Prostate gland (tissue), 2 donors: Measurements from ENCODE around the gene ZNF222.

Experiments used
- POLR2A ChIP-seq: fragments of 450-650 bp; IDR thresholded peaks from one replicate; pipeline ENCODE4 v1.6.1; 2016; ENCODE audit warnings: antibody characterized with exemption, mild to moderate bottlenecking
- POLR2AphosphoS5 ChIP-seq: sonication (generic); formaldehyde crosslinking; IDR thresholded peaks from one replicate; pipeline ENCODE4 v1.6.1; 2017; ENCODE audit warnings: antibody characterized with exemption
- TF ChIP-seq, protein P1 (sequence below), 4 experiments: fragments of 200-600 bp in 2 of 4; fragments of 450-650 bp in 2 of 4; sonication (generic) in 2 of 4; IDR thresholded peaks; 1 replicate in 3 of 4; 2 replicates in 1 of 4; pipeline ENCODE4 v1.5.1; 2016 to 2019; ENCODE audit warnings: antibody characterized with exemption in 4 of 4, mild to moderate bottlenecking in 2 of 4, moderate library complexity in 2 of 4

DNA sequence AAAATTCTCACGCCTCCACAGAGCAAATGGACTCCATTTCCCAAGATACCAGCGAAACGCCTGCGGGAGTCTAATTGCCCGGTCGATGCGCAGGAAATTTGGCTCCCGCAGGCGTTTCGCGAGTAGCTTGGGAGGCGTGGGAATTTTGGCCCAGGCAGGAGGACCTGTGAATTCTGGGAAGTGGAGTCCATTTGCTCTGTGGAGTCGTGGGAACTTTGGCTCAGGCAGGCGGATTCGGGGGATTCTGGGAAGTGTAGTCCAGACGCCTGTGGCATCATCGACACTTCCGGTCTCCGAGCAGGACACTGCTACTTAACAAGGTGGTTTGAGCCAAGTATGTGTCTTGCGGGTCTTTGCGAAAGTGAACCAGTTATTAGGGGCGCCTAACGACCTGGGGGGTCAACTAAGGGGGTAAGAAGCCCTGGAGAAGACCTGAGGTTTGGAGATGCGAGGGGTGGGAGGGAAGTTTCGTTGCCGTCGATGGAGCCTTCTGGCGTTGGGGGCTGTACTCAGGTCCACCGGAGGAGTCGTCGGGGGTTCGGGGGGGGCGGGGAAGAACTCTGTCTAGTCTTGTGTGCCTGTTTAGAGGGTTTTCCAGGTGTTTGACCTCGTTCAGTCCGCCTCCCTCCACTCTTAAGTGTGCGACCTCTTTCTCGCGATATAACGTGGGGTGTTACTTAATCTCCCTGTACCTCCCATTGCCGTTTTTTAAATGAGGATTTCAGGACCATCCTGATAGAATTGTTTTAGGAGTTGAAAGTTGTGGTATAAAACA lies 41.1 kb upstream of the ZNF222 start, which contains the start of gene ZNF155:
- TF ChIP-seq, protein P1, sequence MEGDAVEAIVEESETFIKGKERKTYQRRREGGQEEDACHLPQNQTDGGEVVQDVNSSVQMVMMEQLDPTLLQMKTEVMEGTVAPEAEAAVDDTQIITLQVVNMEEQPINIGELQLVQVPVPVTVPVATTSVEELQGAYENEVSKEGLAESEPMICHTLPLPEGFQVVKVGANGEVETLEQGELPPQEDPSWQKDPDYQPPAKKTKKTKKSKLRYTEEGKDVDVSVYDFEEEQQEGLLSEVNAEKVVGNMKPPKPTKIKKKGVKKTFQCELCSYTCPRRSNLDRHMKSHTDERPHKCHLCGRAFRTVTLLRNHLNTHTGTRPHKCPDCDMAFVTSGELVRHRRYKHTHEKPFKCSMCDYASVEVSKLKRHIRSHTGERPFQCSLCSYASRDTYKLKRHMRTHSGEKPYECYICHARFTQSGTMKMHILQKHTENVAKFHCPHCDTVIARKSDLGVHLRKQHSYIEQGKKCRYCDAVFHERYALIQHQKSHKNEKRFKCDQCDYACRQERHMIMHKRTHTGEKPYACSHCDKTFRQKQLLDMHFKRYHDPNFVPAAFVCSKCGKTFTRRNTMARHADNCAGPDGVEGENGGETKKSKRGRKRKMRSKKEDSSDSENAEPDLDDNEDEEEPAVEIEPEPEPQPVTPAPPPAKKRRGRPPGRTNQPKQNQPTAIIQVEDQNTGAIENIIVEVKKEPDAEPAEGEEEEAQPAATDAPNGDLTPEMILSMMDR (IDR thresholded peaks at IDR 0.05) = peak in 1 of 4 experiments; percentile 14
- TF ChIP-seq POLR2A (peak; percentile 14), POLR2AphosphoS5 (peak; percentile 92)
